Measurements from ENCODE around the gene CXCL14. TPM values are rescaled to one million over a fixed set of nuclear protein-coding genes. Genes with fewer than 3 reads are reported as not detected.
A peak's percentile ranks its signal among the peaks of the same experiment; 100 is the strongest.

CXCL14 gene
- total RNA-seq, 2 donors from 2014 or later = 0.20 to 0.44 TPM

- H3K4me3 ChIP-seq (ENCODE audit: low read length) = no peak overlapping the region
These were observed 46.7 kb upstream of the CXCL14 start for GRCh38 chr5:135625486-135625885.

GRCh38 chr5:135625061-135625460 lies 46.3 kb upstream of the CXCL14 start:
- 92 to 100% methylated on average over 1 to 2 of the region's 2 CpGs for WGBS, 2 experiments (ENCODE audit: insufficient coverage in 1 of 2, insufficient read length in 1 of 2)
- H3K4me3 ChIP-seq (ENCODE audit: low read length) = no peak overlapping the region
- H3K36me3 ChIP-seq (ENCODE audit: control insufficient read depth, insufficient read depth, low read length) = no peaks in the 10 kb centered on the region
- peaks cover 15% of the 10 kb centered on the region for H3K27me3 Mint-ChIP-seq (ENCODE audit: insufficient read depth)
- no peaks in the 10 kb centered on the region for H3K27me3 ChIP-seq (ENCODE audit: control insufficient read depth, insufficient read depth, low read length, poor library complexity, severe bottlenecking)
- TF ChIP-seq CTCF (conservative IDR thresholded peaks at IDR 0.05) = no peak
- peaks cover 15% of the 10 kb centered on the region for H3K4me1 Mint-ChIP-seq
- no peaks in the 10 kb centered on the region for H3K9me3 ChIP-seq (ENCODE audit: control insufficient read depth, low read length)
- peak; percentile 21 for DNase-seq
- H3K9ac ChIP-seq (ENCODE audit: extremely low read depth, low read length, poor library complexity, severe bottlenecking) = no peak overlapping the region
- no peak overlapping the region for H3K4me3 Mint-ChIP-seq
- H3K36me3 Mint-ChIP-seq (ENCODE audit: low read depth) = no peaks in the 10 kb centered on the region
- no peak overlapping the region for H3K27ac Mint-ChIP-seq
- H3K4me1 ChIP-seq (ENCODE audit: control insufficient read depth, insufficient read depth, low read length) = peaks cover 9% of the 10 kb centered on the region
- no peak overlapping the region for H3K27ac ChIP-seq (ENCODE audit: low read depth, low read length)
- no peaks in the 10 kb centered on the region for H3K9me3 Mint-ChIP-seq

More at GRCh38 chr5:135625486-135625885, 46.7 kb upstream of the CXCL14 start:
- H3K27me3 Mint-ChIP-seq (ENCODE audit: insufficient read depth) = peaks cover 17% of the 10 kb centered on the region
- H3K4me3 Mint-ChIP-seq = no peak overlapping the region
- no peaks in the 10 kb centered on the region for H3K9me3 Mint-ChIP-seq
- 92% methylated on average over 1 of the region's 1 CpG; no CpG with 5 or more reads in 1 of the 2 experiments for WGBS, 2 experiments (ENCODE audit: insufficient coverage in 1 of 2, insufficient read length in 1 of 2)
- Histone ChIP-seq H3K27ac (ENCODE audit: low read depth, low read length) (no peak overlapping the region), H3K9me3 (ENCODE audit: control insufficient read depth, low read length) (no peaks in the 10 kb centered on the region), H3K4me1 (ENCODE audit: control insufficient read depth, insufficient read depth, low read length) (peaks cover 9% of the 10 kb centered on the region), H3K27me3 (ENCODE audit: control insufficient read depth, insufficient read depth, low read length, poor library complexity, severe bottlenecking) (no peaks in the 10 kb centered on the region), H3K9ac (ENCODE audit: extremely low read depth, low read length, poor library complexity, severe bottlenecking) (no peak overlapping the region), H3K36me3 (ENCODE audit: control insufficient read depth, insufficient read depth, low read length) (no peaks in the 10 kb centered on the region)
- no peak for TF ChIP-seq CTCF (conservative IDR thresholded peaks at IDR 0.05)
- H3K4me1 Mint-ChIP-seq = peaks cover 15% of the 10 kb centered on the region
- H3K27ac Mint-ChIP-seq = peak overlapping the region; percentile 48
- peak; percentile 14 for DNase-seq
- H3K36me3 Mint-ChIP-seq (ENCODE audit: low read depth) = no peaks in the 10 kb centered on the region

- H3K9me3 ChIP-seq (ENCODE audit: control insufficient read depth, low read length) = peaks cover 13% of the 10 kb centered on the region
- Mint-ChIP-seq H3K9me3 (peaks cover 16% of the 10 kb centered on the region), H3K27ac (no peak overlapping the region), H3K36me3 (ENCODE audit: low read depth) (no peaks in the 10 kb centered on the region), H3K4me3 (no peak overlapping the region), H3K4me1 (peaks cover 15% of the 10 kb centered on the region), H3K27me3 (ENCODE audit: insufficient read depth) (peaks cover 11% of the 10 kb centered on the region)
- no peaks in the 10 kb centered on the region for H3K36me3 ChIP-seq (ENCODE audit: control insufficient read depth, insufficient read depth, low read length)
- H3K4me1 ChIP-seq (ENCODE audit: control insufficient read depth, insufficient read depth, low read length) = peaks cover 9% of the 10 kb centered on the region
- 67 to 90% methylated on average over 1 to 2 of the region's 2 CpGs for WGBS, 2 experiments (ENCODE audit: insufficient coverage in 1 of 2, insufficient read length in 1 of 2)
- H3K9ac ChIP-seq (ENCODE audit: extremely low read depth, low read length, poor library complexity, severe bottlenecking) = no peak overlapping the region
- TF ChIP-seq CTCF (conservative IDR thresholded peaks at IDR 0.05) = no peak
- DNase-seq = peak; percentile 17
- H3K27me3 ChIP-seq (ENCODE audit: control insufficient read depth, insufficient read depth, low read length, poor library complexity, severe bottlenecking) = no peaks in the 10 kb centered on the region
- no peak overlapping the region for H3K27ac ChIP-seq (ENCODE audit: low read depth, low read length)
- H3K4me3 ChIP-seq (ENCODE audit: low read length) = no peak overlapping the region
These were observed 44.5 kb upstream of the CXCL14 start for GRCh38 chr5:135623186-135623715.
